HG03442 (cell line): ENCODE measurements around the gene GALNT14.

Experiments
- ATAC-seq: cut with Tn5 transposase; IDR thresholded peaks from one replicate; pipeline ENCODE4 v1.9.1; 2021; ENCODE audit warnings: mild to moderate bottlenecking, moderate library complexity; ENCODE audit not compliant: unreplicated experiment

The GALNT14 gene

DNA sequence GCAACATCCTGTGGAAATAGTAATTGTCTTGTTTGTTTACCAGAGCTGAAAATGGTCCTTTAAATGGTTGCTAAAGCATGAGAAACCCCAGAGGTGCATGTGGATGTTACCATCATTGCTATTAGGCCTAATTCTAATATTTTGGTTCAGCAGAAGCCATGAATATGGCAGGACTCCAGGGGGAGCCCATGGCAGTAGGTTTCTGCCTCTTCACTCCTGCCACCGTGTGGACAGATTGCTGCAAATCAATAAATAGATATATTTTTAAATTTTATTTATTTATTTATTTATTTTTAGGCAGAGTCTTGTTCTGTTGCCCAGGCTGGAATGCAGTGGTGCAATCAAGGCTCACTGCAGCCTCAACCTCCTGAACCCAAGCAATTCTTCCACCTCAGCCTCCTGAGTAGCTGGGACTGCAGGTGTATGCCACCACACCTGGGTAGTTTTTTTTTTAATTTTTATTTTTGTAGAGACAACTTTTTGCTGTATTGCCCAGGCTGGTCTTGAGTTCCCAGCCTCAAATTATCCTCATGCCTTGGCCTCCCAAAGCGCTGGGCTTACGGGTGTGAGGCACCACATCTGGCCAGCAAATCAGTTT is 276.1 kb downstream of the GALNT14 start:
- no peak for ATAC-seq

DNA sequence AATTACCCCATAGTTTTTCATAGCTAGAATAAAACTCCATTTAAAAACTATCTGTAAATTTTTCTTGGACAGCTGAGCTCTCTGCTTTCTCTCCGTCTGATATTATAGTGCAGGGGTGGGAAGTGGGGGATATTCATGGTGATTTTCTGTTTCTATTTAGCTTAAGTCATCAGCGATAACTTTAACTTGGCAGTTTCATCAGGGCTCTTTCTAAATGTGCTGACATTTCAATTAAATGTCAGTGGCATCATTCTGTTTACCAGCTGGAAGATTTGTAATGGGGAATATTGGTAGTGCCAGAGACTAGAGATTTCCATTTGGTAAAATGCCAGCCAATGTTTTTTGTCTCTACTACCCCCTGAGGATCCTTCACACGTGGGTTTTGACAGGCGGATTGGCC is 277.5 kb downstream of the GALNT14 start:
- ATAC-seq: no peak
